Ishikawa (cell line): Measurements from ENCODE around the gene EXOC3L4.

Experiments
- CEBPB ChIP-seq: IDR thresholded peaks from 2 replicates; pipeline ENCODE4 v1.6.1; 2012
- CREB1 ChIP-seq: IDR thresholded peaks from 2 replicates; pipeline ENCODE4 v1.6.1; 2012; ENCODE audit warnings: low read depth
- EGR1 ChIP-seq: IDR thresholded peaks from 2 replicates; pipeline ENCODE4 v1.6.1; 2012
- EP300 ChIP-seq: IDR thresholded peaks from 2 replicates; pipeline ENCODE4 v1.6.1; 2012; ENCODE audit warnings: borderline replicate concordance
- FOXM1 ChIP-seq: IDR thresholded peaks from 2 replicates; pipeline ENCODE4 v1.6.1; 2012; ENCODE audit warnings: low read depth, borderline replicate concordance
- MAX ChIP-seq: IDR thresholded peaks from 2 replicates; pipeline ENCODE4 v1.6.1; 2012
- NFIC ChIP-seq: IDR thresholded peaks from 2 replicates; pipeline ENCODE4 v1.6.1; 2012
- RAD21 ChIP-seq: IDR thresholded peaks from 2 replicates; pipeline ENCODE4 v1.6.1; 2012; ENCODE audit warnings: low read depth
- REST ChIP-seq: IDR thresholded peaks from 2 replicates; pipeline ENCODE4 v1.6.1; 2012; ENCODE audit warnings: low read depth, mild to moderate bottlenecking
- TAF1 ChIP-seq: IDR thresholded peaks from 2 replicates; pipeline ENCODE4 v1.6.1; 2012; ENCODE audit warnings: low read depth, mild to moderate bottlenecking
- TCF12 ChIP-seq: IDR thresholded peaks from 2 replicates; pipeline ENCODE4 v1.6.1; 2012; ENCODE audit warnings: low read depth
- TEAD4 ChIP-seq: IDR thresholded peaks from 2 replicates; pipeline ENCODE4 v1.6.1; 2012
- USF1 ChIP-seq: IDR thresholded peaks from 2 replicates; pipeline ENCODE4 v1.6.1; 2012
- YY1 ChIP-seq: IDR thresholded peaks from 2 replicates; pipeline ENCODE4 v1.6.1; 2012; ENCODE audit warnings: low read depth
- ZBTB7A ChIP-seq: IDR thresholded peaks from 2 replicates; pipeline ENCODE4 v1.6.1; 2012; ENCODE audit warnings: low read depth

The EXOC3L4 gene

GRCh38 chr14:103073876-103074728 lies 20.4 kb upstream of the EXOC3L4 start:
- TF ChIP-seq RAD21 (no peak), CEBPB (no peak), REST (no peak), TAF1 (no peak)

- TF ChIP-seq TCF12: no peak
- no peak for TF ChIP-seq CEBPB
- TF ChIP-seq USF1: peak; percentile 7; the same call in 1 of the 2 replicates
- TF ChIP-seq MAX: peak; percentile 49; the same call in 1 of the 2 replicates
- TF ChIP-seq EP300: peak; percentile 46; the same call in 1 of the 2 replicates
- no peak for TF ChIP-seq FOXM1
- 0 out of 2 replicates have a peak, but pooled peaks have one; percentile 52 for TF ChIP-seq NFIC
- TF ChIP-seq EGR1: peak; percentile 58; the same call in 1 of the 2 replicates
Observed at GRCh38 chr14:103074729-103075367, 19.7 kb upstream of the EXOC3L4 start.

- TF ChIP-seq NFIC (peak; percentile 92), RAD21 (peak; percentile 80), EP300 (no peak)
Observed at GRCh38 chr14:103078420-103078749, 16.1 kb upstream of the EXOC3L4 start.

- no peak for TF ChIP-seq TEAD4
- no peak for TF ChIP-seq TAF1
- no peak for TF ChIP-seq NFIC
- no peak for TF ChIP-seq EP300
- TF ChIP-seq ZBTB7A: no peak
- no peak for TF ChIP-seq CEBPB
- TF ChIP-seq CREB1: no peak
- TF ChIP-seq REST: no peak
- TF ChIP-seq USF1: no peak
- no peak for TF ChIP-seq MAX
- no peak for TF ChIP-seq FOXM1
- no peak for TF ChIP-seq YY1
- no peak for TF ChIP-seq RAD21
Observed at GRCh38 chr14:103078860-103079587, 15.5 kb upstream of the EXOC3L4 start.

GRCh38 chr14:103081951-103082350 lies 12.6 kb upstream of the EXOC3L4 start:
- TF ChIP-seq YY1: no peak

GRCh38 chr14:103084021-103084919 lies 10.3 kb upstream of the EXOC3L4 start, which contains the start of gene LBHD2:
TSS of gene LBHD2 (plus strand) at chr14:103084210. CDS start at chr14:103086013, 1,803 bp downstream.
- TF ChIP-seq EP300 (no peak), USF1 (no peak), EGR1 (0 out of 2 replicates have a peak, but pooled peaks have one; percentile 45), TEAD4 (no peak)
